Measurements from ENCODE around the gene ZPR1. TPM values are rescaled to one million over a fixed set of nuclear protein-coding genes. Genes with fewer than 3 reads are reported as not detected.

Gene ZPR1
- total and polyA plus RNA-seq, 4 donors = 9.4 to 56.1 (median 18.3) TPM

- Histone ChIP-seq H3K9ac (ENCODE audit: low read depth in 1 of 2, low read length in 2 of 2) (no peak overlapping the region), H3K4me3 (ENCODE audit: low read depth in 1 of 3, low read length in 3 of 3) (no peak overlapping the region), H3K36me3 (ENCODE audit: control insufficient read depth in 4 of 4, insufficient read depth in 3 of 4, low read depth in 1 of 4, low read length in 3 of 4) (peaks cover 2 to 53% (median 37%) of the 10 kb centered on the region in 4 donors), H3K4me1 (ENCODE audit: control insufficient read depth in 4 of 4, insufficient read depth in 4 of 4, low read length in 3 of 4) (no peaks in the 10 kb centered on the region), H3K27me3 (ENCODE audit: control insufficient read depth in 4 of 4, insufficient read depth in 4 of 4, low read length in 3 of 4) (no peaks in the 10 kb centered on the region), H3K9me3 (ENCODE audit: control insufficient read depth in 4 of 4, low read length in 3 of 4) (no peaks in the 10 kb centered on the region), H3K27ac (ENCODE audit: low read depth in 1 of 2, low read length in 2 of 2) (no peak overlapping the region)
- TF ChIP-seq HNF4A (conservative IDR thresholded peaks at IDR 0.05) = no peak
- TF ChIP-seq GABPA (IDR thresholded peaks at IDR 0.05 in 1 of 2, conservative IDR thresholded peaks at IDR 0.05 in 1 of 2) = no peak
- TF ChIP-seq FOXA1 (IDR thresholded peaks at IDR 0.05) = no peak
- no peak for TF ChIP-seq HNF4G (IDR thresholded peaks at IDR 0.05)
- no peak for TF ChIP-seq JUND (IDR thresholded peaks at IDR 0.05)
- TF ChIP-seq YY1 (IDR thresholded peaks at IDR 0.05) = no peak
- TF ChIP-seq REST (IDR thresholded peaks at IDR 0.05) = no peak
- no peak for TF ChIP-seq ZBTB33 (IDR thresholded peaks at IDR 0.05)
- no peak for TF ChIP-seq FOXA2 (IDR thresholded peaks at IDR 0.05)
- no peak for TF ChIP-seq EGR1 (IDR thresholded peaks at IDR 0.05; ENCODE audit: low read depth in 2 of 2)
- no peak for TF ChIP-seq RXRA (IDR thresholded peaks at IDR 0.05)
- TF ChIP-seq MAX (IDR thresholded peaks at IDR 0.05) = no peak
- no peak for TF ChIP-seq NR2F2 (IDR thresholded peaks at IDR 0.05)
- no peak for TF ChIP-seq SP1 (IDR thresholded peaks at IDR 0.05)
- TF ChIP-seq TAF1 (conservative IDR thresholded peaks at IDR 0.05) = no peak
- no peak for TF ChIP-seq RAD21 (IDR thresholded peaks at IDR 0.05)
- DNase-seq (ENCODE audit: low spot score) = no peak
- 92% methylated on average over 2 of the region's 2 CpGs for WGBS
These were observed 37.6 kb downstream of the ZPR1 start for GRCh38 chr11:116750070-116750718.

GRCh38 chr11:116742104-116742503 lies 45.7 kb downstream of the ZPR1 start:
- Histone ChIP-seq H3K4me3 (ENCODE audit: low read depth in 1 of 3, low read length in 3 of 3) (no peak overlapping the region), H3K9me3 (ENCODE audit: control insufficient read depth in 4 of 4, low read length in 3 of 4) (no peaks in the 10 kb centered on the region), H3K36me3 (ENCODE audit: control insufficient read depth in 4 of 4, insufficient read depth in 3 of 4, low read depth in 1 of 4, low read length in 3 of 4) (peaks cover 2 to 10% (median 5%) of the 10 kb centered on the region in 4 donors), H3K9ac (ENCODE audit: low read depth in 1 of 2, low read length in 2 of 2) (no peak overlapping the region), H3K4me1 (ENCODE audit: control insufficient read depth in 4 of 4, insufficient read depth in 4 of 4, low read length in 3 of 4) (no peaks in the 10 kb centered on the region), H3K27ac (ENCODE audit: low read depth in 1 of 2, low read length in 2 of 2) (no peak overlapping the region), H3K27me3 (ENCODE audit: control insufficient read depth in 4 of 4, insufficient read depth in 4 of 4, low read length in 3 of 4) (no peaks in the 10 kb centered on the region)
- no peak for DNase-seq (ENCODE audit: low spot score)
- 92% methylated on average over 6 of the region's 6 CpGs for WGBS
- TF ChIP-seq YY1 (IDR thresholded peaks at IDR 0.05) (no peak), ZBTB33 (IDR thresholded peaks at IDR 0.05) (no peak), MAX (IDR thresholded peaks at IDR 0.05) (no peak), RAD21 (IDR thresholded peaks at IDR 0.05) (no peak), REST (IDR thresholded peaks at IDR 0.05) (no peak), HNF4G (IDR thresholded peaks at IDR 0.05) (no peak), EGR1 (IDR thresholded peaks at IDR 0.05; ENCODE audit: low read depth in 2 of 2) (no peak), JUND (IDR thresholded peaks at IDR 0.05) (no peak)

Data from liver (tissue), 9 donors.